Measurements from ENCODE around the gene ZNF888. TPM values are rescaled to one million over a fixed set of nuclear protein-coding genes. Genes with fewer than 3 reads are reported as not detected.
"Not testable (repeated sequence)": the region's sequence is repeated elsewhere in the genome, so short reads cannot be mapped to it uniquely, and the experiment has no call there.

Gene ZNF888
- total RNA-seq, 1 experiment from 2014 or later = 5.2 TPM

DNA sequence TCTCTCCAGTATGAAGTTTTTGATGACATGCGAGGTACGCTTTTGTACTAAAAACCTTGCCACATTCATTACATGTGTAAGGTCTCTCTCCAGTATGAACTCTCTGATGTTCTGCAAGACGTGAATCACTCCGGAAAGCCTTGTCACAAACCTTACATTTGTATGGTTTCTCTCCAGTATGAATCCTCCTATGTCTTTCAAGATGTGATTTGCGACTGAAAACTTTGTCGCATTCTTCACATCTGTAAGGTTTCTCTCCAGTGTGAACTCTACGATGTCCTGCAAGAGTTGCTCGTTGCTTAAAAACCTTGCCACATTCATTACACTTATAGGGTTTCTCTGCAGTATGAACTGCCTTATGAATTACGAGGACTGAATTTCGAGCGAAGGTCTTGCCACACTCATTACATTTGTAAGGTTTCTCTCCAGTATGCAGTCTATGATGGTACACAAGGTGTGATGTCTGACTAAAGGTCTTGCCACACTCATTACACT lies 42.3 kb downstream of the ZNF888 start:
- intact Hi-C loops (cut with micrococcal nuclease) = no loop called here
- no peak for DNase-seq
- Histone ChIP-seq H3K9me3 (ENCODE audit: low read length) (peaks cover 59% of the 10 kb centered on the region), H4K20me1 (ENCODE audit: low read length) (no peaks in the 10 kb centered on the region), H3K27ac (ENCODE audit: low read length) (no peak overlapping the region), H3K36me3 (ENCODE audit: low read depth, low read length) (peaks cover 70% of the 10 kb centered on the region), H3K4me1 (ENCODE audit: insufficient read depth, low read length) (no peaks in the 10 kb centered on the region), H3K79me2 (ENCODE audit: low read length) (no peaks in the 10 kb centered on the region), H3F3A (ENCODE audit: low read length, unreplicated experiment) (no peaks in the 10 kb centered on the region), H3K9ac (ENCODE audit: low read length) (no peak overlapping the region), H3K4me2 (ENCODE audit: low read length) (no peak overlapping the region), H3K4me3 (ENCODE audit: low read length) (no peak overlapping the region; the same call in 1 of the 2 replicates), H3K9me2 (replicated peaks; ENCODE audit: low read length) (no peaks in the 10 kb centered on the region), H2AFZ (ENCODE audit: low read length) (no peak overlapping the region), H3K27me3 (ENCODE audit: low read length) (no peaks in the 10 kb centered on the region)
- TSS peak; percentile 19 for BruUV-seq (replicated peaks)
- POLR2A ChIA-PET (ENCODE audit: unreplicated experiment) = no interaction called here
- ATAC-seq = no peak
- CTCF ChIA-PET = no interaction called here
- TF ChIP-seq CTCF (conservative IDR thresholded peaks at IDR 0.05; ENCODE audit: low read depth, low read length) = no peak
- no peak for TF ChIP-seq EZH2phosphoT487 (IDR thresholded peaks at IDR 0.05; ENCODE audit: borderline replicate concordance, low read length)
- TF ChIP-seq EZH2 (IDR thresholded peaks at IDR 0.05; ENCODE audit: low read length, unreplicated experiment) = no peak

GRCh38 chr19:52872996-52873395 lies 50.2 kb downstream of the ZNF888 start:
- H3K79me2 ChIP-seq (ENCODE audit: low read length); POLR2A ChIA-PET (ENCODE audit: unreplicated experiment); H4K20me1 ChIP-seq (ENCODE audit: low read length); DNase-seq; BruUV-seq (replicated peaks); H3F3A ChIP-seq (ENCODE audit: low read length, unreplicated experiment); H3K27me3 ChIP-seq (ENCODE audit: low read length); H2AFZ ChIP-seq (ENCODE audit: low read length); ATAC-seq; H3K4me2 ChIP-seq (ENCODE audit: low read length); H3K9me2 ChIP-seq (replicated peaks; ENCODE audit: low read length); H3K4me3 ChIP-seq (ENCODE audit: low read length); H3K36me3 ChIP-seq (ENCODE audit: low read depth, low read length); H3K4me1 ChIP-seq (ENCODE audit: insufficient read depth, low read length); intact Hi-C loops (cut with micrococcal nuclease); H3K27ac ChIP-seq (ENCODE audit: low read length); CTCF ChIA-PET; H3K9me3 ChIP-seq (ENCODE audit: low read length); H3K9ac ChIP-seq (ENCODE audit: low read length): not testable (repeated sequence)

DNA sequence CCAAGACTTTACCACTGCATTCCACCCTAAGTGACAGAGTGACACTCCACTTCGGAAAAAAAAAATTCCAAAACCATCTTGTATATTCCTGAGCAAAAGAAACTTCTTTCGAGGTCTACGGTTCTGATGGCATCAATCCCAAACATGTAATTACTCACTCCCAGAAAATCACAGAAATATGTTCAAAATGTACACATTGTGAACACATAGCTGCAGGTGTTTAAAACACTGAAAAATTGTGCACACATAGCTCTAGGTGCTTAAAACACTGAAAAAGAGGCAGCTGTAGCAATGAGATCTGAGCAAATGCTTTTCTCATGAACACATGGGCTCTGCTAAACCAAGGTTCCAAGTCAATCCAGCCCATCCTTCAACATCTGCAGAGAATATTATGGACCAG lies 51.8 kb downstream of the ZNF888 start:
- Histone ChIP-seq H3K27me3 (ENCODE audit: low read length) (no peaks in the 10 kb centered on the region), H2AFZ (ENCODE audit: low read length) (no peak overlapping the region), H3K9me3 (ENCODE audit: low read length) (0 out of 2 replicates have a peak, but pooled peaks cover 3% of the 10 kb centered on the region), H3K4me1 (ENCODE audit: insufficient read depth, low read length) (no peaks in the 10 kb centered on the region), H3K36me3 (ENCODE audit: low read depth, low read length) (no peaks in the 10 kb centered on the region), H3K9me2 (replicated peaks; ENCODE audit: low read length) (no peaks in the 10 kb centered on the region), H3F3A (ENCODE audit: low read length, unreplicated experiment) (no peaks in the 10 kb centered on the region), H3K4me2 (ENCODE audit: low read length) (no peak overlapping the region), H4K20me1 (ENCODE audit: low read length) (no peaks in the 10 kb centered on the region), H3K79me2 (ENCODE audit: low read length) (no peaks in the 10 kb centered on the region), H3K4me3 (ENCODE audit: low read length) (no peak overlapping the region), H3K9ac (ENCODE audit: low read length) (no peak overlapping the region), H3K27ac (ENCODE audit: low read length) (no peak overlapping the region)
- no peak for DNase-seq
- intact Hi-C loops (cut with micrococcal nuclease) = no loop called here
- ChIA-PET POLR2A (ENCODE audit: unreplicated experiment) (no interaction called here), CTCF (no interaction called here)
- no peak for ATAC-seq
- no TSS peak for BruUV-seq (replicated peaks)
- no peak for TF ChIP-seq EZH2phosphoT487 (IDR thresholded peaks at IDR 0.05; ENCODE audit: borderline replicate concordance, low read length)
- TF ChIP-seq CTCF (conservative IDR thresholded peaks at IDR 0.05; ENCODE audit: low read depth, low read length) = no peak
- no peak for TF ChIP-seq EZH2 (IDR thresholded peaks at IDR 0.05; ENCODE audit: low read length, unreplicated experiment)

- H3K9me2 ChIP-seq (replicated peaks; ENCODE audit: low read length); H3K27me3 ChIP-seq (ENCODE audit: low read length); H3K27ac ChIP-seq (ENCODE audit: low read length); H3K9ac ChIP-seq (ENCODE audit: low read length); H2AFZ ChIP-seq (ENCODE audit: low read length); H3F3A ChIP-seq (ENCODE audit: low read length, unreplicated experiment); H3K4me3 ChIP-seq (ENCODE audit: low read length); H3K9me3 ChIP-seq (ENCODE audit: low read length); DNase-seq; intact Hi-C loops (cut with micrococcal nuclease); ATAC-seq; H4K20me1 ChIP-seq (ENCODE audit: low read length); POLR2A ChIA-PET (ENCODE audit: unreplicated experiment); H3K79me2 ChIP-seq (ENCODE audit: low read length); CTCF ChIA-PET; H3K4me1 ChIP-seq (ENCODE audit: insufficient read depth, low read length); H3K4me2 ChIP-seq (ENCODE audit: low read length); H3K36me3 ChIP-seq (ENCODE audit: low read depth, low read length); BruUV-seq (replicated peaks): not testable (repeated sequence)
Measured at GRCh38 chr19:52868031-52868430, 55.2 kb downstream of the ZNF888 start.

DNA sequence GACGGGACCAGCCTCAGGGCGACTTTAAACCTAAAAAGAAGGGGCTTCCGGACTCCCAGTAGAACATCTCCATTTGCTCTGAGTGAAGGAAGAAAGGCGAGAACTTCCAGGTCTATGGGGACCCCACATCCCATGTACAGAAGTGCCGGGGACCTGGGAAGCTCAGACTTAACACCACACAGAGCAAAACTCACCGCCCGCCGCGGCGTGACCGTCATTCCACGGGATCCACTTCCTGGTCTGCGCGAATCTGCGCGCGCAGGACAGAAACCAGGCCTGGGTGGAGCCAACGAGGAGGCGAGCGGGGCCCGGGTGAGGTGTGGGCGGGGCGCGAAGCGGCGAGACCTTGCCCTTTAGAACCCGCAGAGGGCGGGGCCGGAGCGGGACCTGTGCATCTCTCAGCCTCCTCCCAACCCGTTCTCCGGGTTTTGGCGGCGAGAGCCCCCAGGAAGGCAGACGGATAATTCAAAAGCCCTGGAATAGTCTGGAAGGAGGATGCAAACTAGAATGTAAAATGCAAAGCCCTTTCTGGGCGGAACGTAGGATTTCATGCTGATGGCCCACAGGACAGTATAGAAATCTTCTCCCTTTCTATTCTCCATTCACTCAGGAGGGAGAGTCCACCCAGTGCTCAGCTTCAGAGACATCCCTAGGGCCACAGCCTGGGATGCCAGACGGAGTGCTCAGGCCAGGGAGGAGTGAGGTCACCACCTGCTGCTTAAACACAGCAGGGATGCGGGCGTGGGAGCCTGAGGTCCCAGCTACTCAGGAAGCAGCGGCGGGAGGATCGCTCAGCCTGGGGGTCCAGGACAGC lies 65.6 kb downstream of the ZNF888 start, which contains the start of gene ZNF468:
TSS of gene ZNF468 (minus strand) at position 242 of the 814 bp plus-strand sequence. CDS start 3,347 bp downstream, outside the sequence.
- Histone ChIP-seq H3K4me3 (ENCODE audit: low read length) (peak within 1 kb of the TSS; percentile 72), H3K36me3 (ENCODE audit: low read depth, low read length) (peaks cover 17% of the 10 kb centered on the region), H3K4me2 (ENCODE audit: low read length) (peak within 1 kb of the TSS; percentile 90), H2AFZ (ENCODE audit: low read length) (peak within 1 kb of the TSS; percentile 97), H3K4me1 (ENCODE audit: insufficient read depth, low read length) (peaks cover 14% of the 10 kb centered on the region), H3K9ac (ENCODE audit: low read length) (peak within 1 kb of the TSS; percentile 71)
- H4K20me1 ChIP-seq (ENCODE audit: low read length); H3K27me3 ChIP-seq (ENCODE audit: low read length); H3K27ac ChIP-seq (ENCODE audit: low read length); H3K9me2 ChIP-seq (replicated peaks; ENCODE audit: low read length); H3K79me2 ChIP-seq (ENCODE audit: low read length); intact Hi-C loops (cut with micrococcal nuclease); BruUV-seq (replicated peaks); H3K9me3 ChIP-seq (ENCODE audit: low read length); H3F3A ChIP-seq (ENCODE audit: low read length, unreplicated experiment): not testable (repeated sequence)
- DNase-seq (peak; percentile 60), ATAC-seq (peak; percentile 96)
- ChIA-PET CTCF (interaction anchor here (0.6 kb wide), 1 partner anchor 254 kb away, joined by 6 read pairs; no protein-coding TSS in a partner anchor), POLR2A (ENCODE audit: unreplicated experiment) (interaction anchor here (0.6 kb wide), 1 partner anchor 104 kb away, joined by 4 read pairs; no protein-coding TSS in a partner anchor)

Measured in PC-3 (cell line).